CD14-positive monocyte (primary cell): ENCODE results near the gene PLD1. TPM values are rescaled to one million over a fixed set of nuclear protein-coding genes. Genes with fewer than 3 reads are reported as not detected.

Source experiments
- DNase-seq, 3 donors: peaks; one replicate each; pipeline ENCODE4 v3.0.0-alpha.2; 2011 to 2022
- H2AFZ ChIP-seq: 2 replicates; pipeline ENCODE4 v1.6.0; 2012; ENCODE audit warnings: mild to moderate bottlenecking, low read depth, low read length, inconsistent platforms; ENCODE audit not compliant: insufficient read depth, poor library complexity, severe bottlenecking
- H3K27ac ChIP-seq, 2 donors: 1 replicate in 1 of 2; 2 replicates in 1 of 2; pipeline ENCODE4 v1.5.1; 2012 to 2013; ENCODE audit warnings: low read length in 2 of 2, control low read depth in 1 of 2, inconsistent platforms in 1 of 2, low read depth in 1 of 2, mild to moderate bottlenecking in 1 of 2
- H3K27me3 ChIP-seq, 2 donors: one replicate each; pipeline versions ENCODE4 v1.6.0 to v1.6.1; 2011 to 2013; ENCODE audit warnings: low read length in 2 of 2; ENCODE audit not compliant: control insufficient read depth in 2 of 2, insufficient read depth in 2 of 2
- H3K36me3 ChIP-seq, 2 donors: replicated peaks in 1 of 2; 1 replicate in 1 of 2; 2 replicates in 1 of 2; pipeline versions ENCODE4 v1.5.1 to v1.6.1; 2012 to 2013; ENCODE audit warnings: low read length in 2 of 2, control low read depth in 1 of 2, inconsistent platforms in 1 of 2, mild to moderate bottlenecking in 1 of 2; ENCODE audit not compliant: insufficient read depth in 2 of 2, control insufficient read depth in 1 of 2
- H3K4me1 ChIP-seq, 2 donors: 1 replicate in 1 of 2; 2 replicates in 1 of 2; pipeline versions ENCODE4 v1.5.1 to v1.6.1; 2012 to 2013; ENCODE audit warnings: low read length in 2 of 2, control low read depth in 1 of 2, inconsistent platforms in 1 of 2, mild to moderate bottlenecking in 1 of 2, moderate library complexity in 1 of 2; ENCODE audit not compliant: insufficient read depth in 2 of 2, control insufficient read depth in 1 of 2
- H3K4me2 ChIP-seq: replicated peaks from 2 replicates; pipeline ENCODE3; 2012; ENCODE audit warnings: low read length, moderate library complexity, mild to moderate bottlenecking; ENCODE audit not compliant: poor library complexity, severe bottlenecking; ENCODE audit errors: extremely low read depth
- H3K4me3 ChIP-seq, 3 experiments: fragments of 200-600 bp in 1 of 3; sonication (generic) in 1 of 3; replicated peaks in 1 of 3; 1 replicate in 2 of 3; 2 replicates in 1 of 3; pipeline ENCODE4 v1.5.1; 2011 to 2013; ENCODE audit warnings: low read length in 3 of 3, mild to moderate bottlenecking in 3 of 3, control low read depth in 2 of 3, low read depth in 2 of 3, inconsistent platforms in 1 of 3, moderate library complexity in 1 of 3
- H3K79me2 ChIP-seq: 2 replicates; pipeline ENCODE4 v1.6.0; 2012; ENCODE audit warnings: mild to moderate bottlenecking, control low read depth, inconsistent platforms, low read length, moderate library complexity; ENCODE audit not compliant: insufficient read depth
- H3K9ac ChIP-seq: 2 replicates; pipeline ENCODE4 v1.6.0; 2017; ENCODE audit warnings: low read length, mild to moderate bottlenecking; ENCODE audit not compliant: insufficient read depth, poor library complexity, severe bottlenecking
- H3K9me3 ChIP-seq, 2 donors: replicated peaks in 1 of 2; 1 replicate in 1 of 2; 2 replicates in 1 of 2; pipeline versions ENCODE4 v1.5.1 to v1.6.1; 2012 to 2013; ENCODE audit warnings: low read length in 2 of 2, control low read depth in 1 of 2; ENCODE audit not compliant: control insufficient read depth in 1 of 2, insufficient read depth in 1 of 2
- H4K20me1 ChIP-seq: 2 replicates; pipeline ENCODE4 v1.6.0; 2012; ENCODE audit warnings: mild to moderate bottlenecking, low read length, control low read depth, moderate library complexity; ENCODE audit not compliant: insufficient read depth
- H3K27ac Mint-ChIP-seq, 7 donors: one replicate each; pipeline ENCODE4 v1.8.0; 2020; ENCODE audit warnings: mild to moderate bottlenecking in 7 of 7, mixed read lengths in 7 of 7, moderate library complexity in 6 of 7, inconsistent platforms in 2 of 7
- H3K27me3 Mint-ChIP-seq, 3 donors: one replicate each; pipeline ENCODE4 v1.8.0; 2021 to 2022; ENCODE audit warnings: low read depth in 3 of 3, mild to moderate bottlenecking in 3 of 3, mixed read lengths in 3 of 3, moderate library complexity in 3 of 3, inconsistent platforms in 1 of 3
- H3K36me3 Mint-ChIP-seq, 2 donors: one replicate each; pipeline ENCODE4 v1.8.0; 2020; ENCODE audit warnings: mixed read lengths in 2 of 2, inconsistent platforms in 1 of 2, mild to moderate bottlenecking in 1 of 2
- H3K4me1 Mint-ChIP-seq: one replicate; pipeline ENCODE4 v1.8.0; 2020; ENCODE audit warnings: mild to moderate bottlenecking, mixed read lengths
- H3K4me3 Mint-ChIP-seq, 2 donors: one replicate each; pipeline ENCODE4 v1.8.0; 2020; ENCODE audit warnings: mild to moderate bottlenecking in 2 of 2, mixed read lengths in 2 of 2, moderate library complexity in 1 of 2
- H3K9me3 Mint-ChIP-seq, 7 donors: one replicate each; pipeline ENCODE4 v1.8.0; 2020 to 2022; ENCODE audit warnings: mixed read lengths in 7 of 7, mild to moderate bottlenecking in 6 of 7, moderate library complexity in 6 of 7, inconsistent platforms in 2 of 7
- WGBS: methylation state at CpG from one replicate; pipeline ENCODE4 v1.1.5; 2013; ENCODE audit warnings: missing lambda C conversion rate; ENCODE audit not compliant: insufficient coverage; 5-methylcytosine and 5-hydroxymethylcytosine counted together
- intact Hi-C, 2 donors: fragments of 100-400 bp; cut with micrococcal nuclease; formaldehyde crosslinking; loops; one replicate each; pipeline versions ENCODE4 v1.15.0 to v1.15.1; 2023
- polyA plus RNA-seq, 3 donors: library from polyadenylated mRNA; depleted of rRNA in 1 of 3; unstranded in 2 of 3; stranded (reverse) in 1 of 3; fragments of 300-500 nt in 2 of 3; fragments of >200 nt in 1 of 3; fragmentation: Illumina TruSeq in 2 of 3; gene quantifications; 1 replicate in 2 of 3; 2 replicates in 1 of 3; pipeline ENCODE4 v1.2.3, GENCODE V29; 2012 to 2021
- TF ChIP-seq, protein P1 (sequence below): fragments of 200-600 bp; IDR thresholded peaks from one replicate; pipeline ENCODE4 v1.8.0; 2022; ENCODE audit warnings: antibody characterized with exemption, mild to moderate bottlenecking

Gene PLD1
- polyA plus RNA-seq, 3 donors: 5.1 to 7.9 (median 5.8) TPM

DNA sequence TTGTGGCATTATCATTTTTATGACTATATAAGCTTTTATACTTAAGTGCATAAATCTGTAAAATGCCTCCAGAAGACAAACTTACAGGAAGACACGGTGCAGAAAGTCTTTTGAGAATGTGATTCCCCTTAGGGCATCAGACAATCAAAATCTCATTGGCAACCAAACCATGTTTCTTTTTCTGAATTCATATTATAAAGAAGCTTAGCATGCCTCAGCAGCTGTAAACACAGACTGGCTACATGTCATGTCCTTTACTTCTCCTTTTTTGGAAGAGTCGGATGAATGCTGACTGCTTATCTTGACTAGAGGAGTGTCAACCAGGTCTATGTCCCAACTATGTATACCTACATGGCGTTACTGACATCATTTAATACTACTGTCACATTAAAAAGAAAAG lies 150.1 kb downstream of the PLD1 start:
- Histone ChIP-seq H2AFZ (no peak overlapping the region), H3K4me1 (no peaks in the 10 kb centered on the region), H3K9me3 (no peaks in the 10 kb centered on the region), H4K20me1 (no peaks in the 10 kb centered on the region), H3K9ac (no peak overlapping the region), H3K27ac (no peak overlapping the region), H3K79me2 (no peaks in the 10 kb centered on the region), H3K36me3 (peaks cover 57 to 94% of the 10 kb centered on the region in 2 donors), H3K4me3 (no peak overlapping the region), H3K4me2 (no peak overlapping the region), H3K27me3 (no peaks in the 10 kb centered on the region)
- H3K4me1 Mint-ChIP-seq: no peaks in the 10 kb centered on the region
- intact Hi-C loops: no loop called here
- no peak overlapping the region for H3K4me3 Mint-ChIP-seq
- peaks cover 75 to 81% of the 10 kb centered on the region in 2 donors for H3K36me3 Mint-ChIP-seq
- no peak overlapping the region for H3K27ac Mint-ChIP-seq
- no peaks in the 10 kb centered on the region for H3K9me3 Mint-ChIP-seq
- no peak for DNase-seq
- TF ChIP-seq, protein P1, sequence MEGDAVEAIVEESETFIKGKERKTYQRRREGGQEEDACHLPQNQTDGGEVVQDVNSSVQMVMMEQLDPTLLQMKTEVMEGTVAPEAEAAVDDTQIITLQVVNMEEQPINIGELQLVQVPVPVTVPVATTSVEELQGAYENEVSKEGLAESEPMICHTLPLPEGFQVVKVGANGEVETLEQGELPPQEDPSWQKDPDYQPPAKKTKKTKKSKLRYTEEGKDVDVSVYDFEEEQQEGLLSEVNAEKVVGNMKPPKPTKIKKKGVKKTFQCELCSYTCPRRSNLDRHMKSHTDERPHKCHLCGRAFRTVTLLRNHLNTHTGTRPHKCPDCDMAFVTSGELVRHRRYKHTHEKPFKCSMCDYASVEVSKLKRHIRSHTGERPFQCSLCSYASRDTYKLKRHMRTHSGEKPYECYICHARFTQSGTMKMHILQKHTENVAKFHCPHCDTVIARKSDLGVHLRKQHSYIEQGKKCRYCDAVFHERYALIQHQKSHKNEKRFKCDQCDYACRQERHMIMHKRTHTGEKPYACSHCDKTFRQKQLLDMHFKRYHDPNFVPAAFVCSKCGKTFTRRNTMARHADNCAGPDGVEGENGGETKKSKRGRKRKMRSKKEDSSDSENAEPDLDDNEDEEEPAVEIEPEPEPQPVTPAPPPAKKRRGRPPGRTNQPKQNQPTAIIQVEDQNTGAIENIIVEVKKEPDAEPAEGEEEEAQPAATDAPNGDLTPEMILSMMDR: no peak
- no peaks in the 10 kb centered on the region for H3K27me3 Mint-ChIP-seq
- WGBS: no CpG with 5 or more reads among the region's 3 CpGs

DNA sequence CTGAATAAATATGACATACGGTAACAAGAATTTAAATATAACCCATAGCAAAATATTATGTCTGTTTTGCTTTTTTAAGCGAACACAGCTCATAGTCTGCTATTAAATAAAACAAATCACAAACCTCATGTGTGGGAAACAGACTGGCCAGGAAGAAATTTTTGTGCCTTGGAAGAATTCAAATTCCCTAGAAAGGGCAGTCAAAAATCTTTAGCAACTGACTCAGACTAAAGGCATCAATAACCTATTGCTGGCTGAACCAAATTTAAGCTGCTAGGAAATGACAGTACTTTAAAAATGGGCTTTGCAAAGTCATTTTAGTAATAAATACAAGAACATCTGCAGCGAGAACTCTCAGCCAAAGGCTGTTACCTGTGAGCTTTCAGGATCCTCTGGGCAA lies 151.4 kb downstream of the PLD1 start:
- H3K9me3 ChIP-seq: no peaks in the 10 kb centered on the region
- no peak overlapping the region for H3K27ac ChIP-seq
- H4K20me1 ChIP-seq: no peaks in the 10 kb centered on the region
- Mint-ChIP-seq H3K4me3 (no peak overlapping the region), H3K27ac (no peak overlapping the region), H3K9me3 (no peaks in the 10 kb centered on the region), H3K4me1 (no peaks in the 10 kb centered on the region), H3K27me3 (no peaks in the 10 kb centered on the region), H3K36me3 (peaks cover 70 to 77% of the 10 kb centered on the region in 2 donors)
- DNase-seq: no peak
- H3K4me3 ChIP-seq: no peak overlapping the region
- H3K9ac ChIP-seq: no peak overlapping the region
- 100% methylated on average over 1 of the region's 3 CpGs for WGBS
- peaks cover 52 to 96% of the 10 kb centered on the region in 2 donors for H3K36me3 ChIP-seq
- TF ChIP-seq, protein P1: no peak
- no peaks in the 10 kb centered on the region for H3K27me3 ChIP-seq
- H3K4me1 ChIP-seq: no peaks in the 10 kb centered on the region
- no peak overlapping the region for H3K4me2 ChIP-seq
- intact Hi-C loops: no loop called here
- H3K79me2 ChIP-seq: no peaks in the 10 kb centered on the region
- no peak overlapping the region for H2AFZ ChIP-seq
